ENCODE results near the gene CCDC28A.

CCDC28A gene

DNA sequence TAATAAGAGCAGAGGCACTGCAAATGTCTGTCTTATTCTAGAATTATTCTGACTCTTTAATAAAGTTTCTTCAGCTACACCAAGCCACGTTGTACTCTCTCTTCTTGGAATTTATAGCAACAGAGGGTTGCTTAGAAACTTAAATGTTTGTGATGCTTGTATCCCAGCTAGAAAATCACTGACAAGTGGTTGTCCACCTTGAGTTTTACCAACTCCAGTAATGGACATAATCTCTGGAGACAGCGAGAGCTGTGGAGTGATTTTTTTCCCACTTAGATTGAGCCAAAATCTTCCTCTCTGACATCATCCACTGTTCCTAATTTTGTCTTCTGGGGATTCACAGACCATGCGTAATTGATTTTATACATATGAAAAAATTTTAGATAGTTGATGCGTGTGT is 30.3 kb downstream of the CCDC28A start:
- TF ChIP-seq CTCF (conservative IDR thresholded peaks at IDR 0.05; ENCODE audit: low read depth, low read length) = no peak
- no peak overlapping the region for H3K4me3 ChIP-seq (ENCODE audit: low read depth, low read length)
- DNase-seq (ENCODE audit: low read depth) = no peak

DNA sequence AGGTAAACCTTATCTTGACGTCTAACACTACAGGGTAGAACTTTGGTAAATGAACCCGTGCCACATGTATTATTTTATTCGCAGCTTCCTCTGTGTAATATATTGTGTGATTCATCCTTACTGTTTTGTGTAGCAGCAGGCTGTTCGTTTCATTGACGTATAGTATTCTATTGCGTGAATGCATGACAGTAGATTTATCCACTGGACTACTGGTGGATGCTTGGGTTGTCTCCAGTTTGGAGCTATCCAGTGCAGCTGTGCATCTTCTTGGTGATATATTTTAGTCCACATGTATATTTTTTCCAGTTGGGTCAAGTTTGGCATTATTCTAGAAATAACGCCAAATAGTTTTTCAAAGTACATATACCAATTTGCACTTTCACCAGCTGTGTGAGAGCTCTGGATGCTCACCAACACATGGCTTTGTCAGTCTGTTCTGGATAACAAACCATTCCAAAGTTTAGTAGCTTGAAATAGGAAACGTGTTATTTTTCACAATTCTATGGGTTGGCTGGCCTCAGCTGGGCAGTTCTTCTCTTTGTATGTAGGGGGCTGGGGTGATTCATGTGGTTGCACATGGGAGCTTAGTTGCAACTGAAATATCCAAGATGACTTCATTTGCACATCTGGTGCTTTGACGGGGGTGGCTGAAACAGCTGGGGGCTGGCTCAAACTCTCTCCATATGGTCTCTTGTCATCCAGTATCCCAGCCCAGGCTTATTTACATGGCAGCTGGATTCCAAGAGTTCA is 31.6 kb downstream of the CCDC28A start:
- DNase-seq (ENCODE audit: low read depth) = peak; percentile 73
- no peak for TF ChIP-seq CTCF (conservative IDR thresholded peaks at IDR 0.05; ENCODE audit: low read depth, low read length)
- H3K4me3 ChIP-seq (ENCODE audit: low read depth, low read length) = no peak overlapping the region

- DNase-seq (ENCODE audit: low read depth) = no peak
- no peak for TF ChIP-seq CTCF (conservative IDR thresholded peaks at IDR 0.05; ENCODE audit: low read depth, low read length)
- no peak overlapping the region for H3K4me3 ChIP-seq (ENCODE audit: low read depth, low read length)
These were observed 33.3 kb downstream of the CCDC28A start for GRCh38 chr6:138806889-138807288.

DNA sequence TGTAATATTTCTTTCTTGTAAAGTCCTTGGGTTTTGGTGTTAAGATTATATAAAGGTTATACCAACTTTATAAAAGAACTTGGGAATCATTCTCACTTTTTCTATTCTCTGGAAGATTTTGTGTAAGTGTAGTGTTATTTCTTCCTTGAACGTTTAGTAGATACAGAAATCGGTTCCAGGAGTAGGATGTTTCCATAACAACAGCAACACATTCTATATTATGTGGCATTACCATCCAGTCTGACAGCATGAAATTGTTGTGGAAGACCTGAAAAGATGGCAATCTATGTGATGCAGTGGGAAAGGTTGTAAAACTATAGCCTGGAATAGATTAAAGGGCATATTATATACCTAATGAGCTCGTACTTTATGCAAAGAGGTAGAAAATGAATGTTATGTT is 36.1 kb downstream of the CCDC28A start:
- H3K4me3 ChIP-seq (ENCODE audit: low read depth, low read length) = no peak overlapping the region
- TF ChIP-seq CTCF (conservative IDR thresholded peaks at IDR 0.05; ENCODE audit: low read depth, low read length) = no peak
- DNase-seq (ENCODE audit: low read depth) = no peak

DNA sequence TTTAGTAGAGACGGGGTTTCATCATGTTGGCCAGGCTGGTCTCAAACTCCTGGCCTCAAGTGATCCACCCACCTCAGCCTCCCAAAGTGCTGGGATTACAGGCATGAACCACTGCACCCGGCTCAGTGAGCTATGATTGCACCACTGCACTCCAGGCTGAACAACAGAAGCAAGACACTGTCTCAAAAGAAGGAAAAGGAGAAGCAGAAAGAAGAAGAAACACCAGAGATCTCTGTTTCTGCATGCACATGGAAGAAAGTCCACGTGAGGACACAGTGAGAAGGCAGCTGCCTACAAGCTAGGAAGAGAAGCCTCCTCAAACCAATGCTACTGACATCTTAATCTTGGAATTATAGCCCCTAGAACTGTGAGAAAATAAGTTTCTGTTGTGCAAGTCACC is 38.3 kb downstream of the CCDC28A start:
- H3K4me3 ChIP-seq (ENCODE audit: low read depth, low read length) = no peak overlapping the region

GRCh38 chr6:138814179-138814834 is 40.7 kb downstream of the CCDC28A start:
- no peak for DNase-seq (ENCODE audit: low read depth)
- no peak overlapping the region for H3K4me3 ChIP-seq (ENCODE audit: low read depth, low read length)
- TF ChIP-seq CTCF (conservative IDR thresholded peaks at IDR 0.05; ENCODE audit: low read depth, low read length) = no peak

More for the DNA sequence above, 38.3 kb downstream of the CCDC28A start:
- TF ChIP-seq CTCF (conservative IDR thresholded peaks at IDR 0.05; ENCODE audit: low read depth, low read length) = no peak
- no peak for DNase-seq (ENCODE audit: low read depth)

DNA sequence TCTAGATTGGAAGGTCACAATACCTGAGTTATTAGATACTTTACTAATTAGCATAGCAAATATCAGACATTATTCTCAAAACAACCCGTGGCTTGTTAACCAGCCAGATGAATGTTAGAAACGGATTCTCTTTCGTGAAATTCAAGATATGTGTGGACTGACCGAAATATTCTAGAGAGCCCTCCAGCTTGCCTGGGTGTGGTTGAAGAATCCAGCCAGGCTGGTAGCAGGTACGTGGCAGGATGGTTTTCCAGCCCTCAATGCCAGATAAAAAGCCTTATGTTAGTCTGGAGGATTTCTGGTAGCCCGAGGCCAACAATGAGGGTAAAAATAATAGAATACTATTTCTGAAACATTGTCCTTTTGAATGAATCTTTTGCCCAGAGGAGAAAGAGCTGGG is 41.7 kb downstream of the CCDC28A start:
- H3K4me3 ChIP-seq (ENCODE audit: low read depth, low read length) = no peak overlapping the region
- no peak for TF ChIP-seq CTCF (conservative IDR thresholded peaks at IDR 0.05; ENCODE audit: low read depth, low read length)
- no peak for DNase-seq (ENCODE audit: low read depth)
